ENCODE results near the gene LACC1. TPM values are rescaled to one million over a fixed set of nuclear protein-coding genes. Genes with fewer than 3 reads are reported as not detected.

Gene LACC1
- total and polyA plus RNA-seq, 2 donors (not counting 3 experiments of a cell fraction or from before 2014, with no cell fraction given), result 1.2 to 4.0 TPM

GRCh38 chr13:43933378-43933777 is 53.7 kb downstream of the LACC1 start:
- TF ChIP-seq JUN (IDR thresholded peaks at IDR 0.05; ENCODE audit: borderline replicate concordance, insufficient read depth, insufficient read length, low read depth) (no peak), FOS (IDR thresholded peaks at IDR 0.05; ENCODE audit: borderline replicate concordance, insufficient read depth, low read length) (no peak), POLR2A (IDR thresholded peaks at IDR 0.05; ENCODE audit: low read depth, low read length) (no peak), EZH2 (IDR thresholded peaks at IDR 0.05; ENCODE audit: borderline replicate concordance, low read depth, low read length, severe bottlenecking) (no peak), POLR2AphosphoS5 (IDR thresholded peaks at IDR 0.05; ENCODE audit: insufficient read depth, low read depth, low read length) (no peak), GATA2 (IDR thresholded peaks at IDR 0.05; ENCODE audit: insufficient read depth, insufficient read length, low read depth, low read length) (no peak), MYC (IDR thresholded peaks at IDR 0.05; ENCODE audit: low read depth, low read length) (no peak), CTCF (IDR thresholded peaks at IDR 0.05; ENCODE audit: extremely low read depth in 1 of 2, insufficient read depth in 1 of 2, low read depth in 1 of 2, low read length in 2 of 2) (no peak), MAX (IDR thresholded peaks at IDR 0.05; ENCODE audit: insufficient read depth, insufficient read length) (no peak)
- dilution Hi-C loops (cut with MboI; ENCODE audit: extremely low pct_ligation_motif_present, low sequenced_read_pairs), result no loop called here
- H3K27ac ChIP-seq (ENCODE audit: insufficient read depth, low read depth, low read length), result no peak overlapping the region
- no peak overlapping the region for H3K4me3 ChIP-seq (replicated peaks in 1 of 3; ENCODE audit: insufficient read depth in 1 of 3, low read depth in 1 of 3, low read length in 3 of 3)
- DNase-seq (ENCODE audit: low read depth, low spot score) (no peak), FAIRE-seq (no peak)
- no peak overlapping the region for H3K9ac ChIP-seq (replicated peaks; ENCODE audit: extremely low read depth, insufficient read depth, low read length)
- intact Hi-C loops (cut with micrococcal nuclease), result no loop called here
- H3K9me3 ChIP-seq (replicated peaks; ENCODE audit: control insufficient read depth, insufficient read depth, low read length), result no peaks in the 10 kb centered on the region
- no peaks in the 10 kb centered on the region for H3K79me2 ChIP-seq (ENCODE audit: control insufficient read depth, insufficient read depth, low read length)
- H2AFZ ChIP-seq (ENCODE audit: low read depth, low read length), result no peak overlapping the region
- no peaks in the 10 kb centered on the region for H3K36me3 ChIP-seq (ENCODE audit: control insufficient read depth in 2 of 2, extremely low read depth in 1 of 2, insufficient read depth in 2 of 2, low read length in 2 of 2)
- peaks cover 15 to 17% of the 10 kb centered on the region in 2 experiments for H3K27me3 ChIP-seq (ENCODE audit: control insufficient read depth in 2 of 2, insufficient read depth in 2 of 2, low read length in 2 of 2)
- no peak overlapping the region for H3K4me2 ChIP-seq (ENCODE audit: insufficient read depth, low read length)
- H3K9me1 ChIP-seq (replicated peaks; ENCODE audit: control insufficient read depth, extremely low read depth, insufficient read depth, low read length), result no peaks in the 10 kb centered on the region
- CTCF ChIA-PET, result no interaction called here
- POLR2A ChIA-PET, result no interaction called here
- H4K20me1 ChIP-seq (replicated peaks; ENCODE audit: control insufficient read depth, extremely low read depth, insufficient read depth, low read length), result no peaks in the 10 kb centered on the region
- H3K4me1 ChIP-seq (ENCODE audit: control insufficient read depth, extremely low read depth, insufficient read depth, low read length), result no peaks in the 10 kb centered on the region
- BruUV-seq (replicated peaks), result no TSS peak
